GM15510 (cell line): ENCODE results near the gene LRRC51.

ENCODE experiments used
- POLR2A ChIP-seq: IDR thresholded peaks from 3 replicates; pipeline ENCODE4 v1.6.1; 2011; ENCODE audit warnings: borderline replicate concordance; ENCODE audit not compliant: insufficient read length; ENCODE audit errors: extremely low read depth

The LRRC51 gene

DNA sequence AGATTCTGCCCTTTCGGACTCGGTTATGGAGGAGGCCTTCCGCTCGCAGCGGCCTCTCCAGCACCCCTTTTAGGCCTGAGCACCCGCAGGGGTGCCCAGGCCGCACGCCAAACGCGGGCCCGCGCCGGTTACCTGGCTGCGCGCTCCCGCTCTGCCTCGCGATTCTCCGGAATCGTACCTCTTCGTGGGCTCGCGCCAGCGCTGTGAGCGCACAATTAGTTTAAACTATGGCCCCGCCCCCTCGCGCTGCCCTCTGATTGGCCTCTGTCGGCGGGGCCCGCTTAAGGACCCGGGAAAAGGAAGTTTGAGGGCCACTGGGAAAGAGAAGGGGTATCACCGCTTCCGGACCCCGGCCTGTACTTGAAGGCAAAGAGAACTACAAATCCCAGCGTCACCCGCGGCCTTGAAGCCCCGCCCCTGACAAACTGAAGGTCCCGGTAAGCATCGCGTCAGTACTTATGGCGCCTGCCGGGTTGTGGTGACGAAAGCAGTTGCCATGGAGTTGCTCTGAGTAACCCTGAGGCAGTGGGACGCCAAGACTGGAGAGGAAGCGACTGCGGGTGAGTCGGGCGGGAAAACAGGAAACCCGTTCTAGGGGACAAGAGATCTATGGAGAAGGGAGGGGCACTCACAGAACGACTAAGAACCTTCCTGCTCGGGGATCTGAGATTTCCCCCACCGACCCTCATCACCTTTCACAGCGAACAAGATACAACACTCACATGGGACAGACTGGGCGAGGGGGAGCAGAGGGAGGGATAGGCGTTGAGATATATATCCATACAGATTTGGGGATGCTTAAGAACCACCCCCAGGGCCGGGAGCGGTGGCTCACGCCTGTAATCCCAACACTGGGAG, at the start of gene LRRC51, which contains the start of gene NUMA1:
Gene LRRC51 (plus strand): TSS at position 525 of the 858 bp plus-strand sequence. CDS start 8,234 bp downstream, outside the sequence.
Gene NUMA1 (minus strand): TSS at position 217 of the 858 bp plus-strand sequence. CDS start 44,599 bp downstream, outside the sequence.
- TF ChIP-seq POLR2A = peak; percentile 76

DNA sequence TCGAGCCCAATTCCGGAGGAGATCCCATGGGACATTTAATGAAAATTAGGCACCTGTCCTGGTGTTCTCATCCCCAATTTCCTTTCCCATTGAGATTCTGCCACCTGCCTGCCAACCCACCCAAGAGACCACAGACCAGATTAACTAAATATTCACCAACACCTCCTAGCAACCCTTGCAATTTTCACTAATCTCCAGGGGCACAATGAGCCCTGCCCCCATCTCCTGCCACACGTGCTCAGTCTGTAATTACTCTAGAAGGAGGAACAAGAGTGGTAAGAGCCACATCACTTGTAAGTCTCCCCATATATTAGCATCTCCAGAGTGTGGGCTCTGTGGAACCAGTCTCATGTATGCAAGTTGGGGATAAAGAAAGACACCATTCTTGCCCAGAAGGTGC, 44.0 kb upstream of the LRRC51 start:
- TF ChIP-seq POLR2A = no peak

- no peak for TF ChIP-seq POLR2A
Measured at GRCh38 chr11:72037554-72038311, 42.9 kb upstream of the LRRC51 start.

DNA sequence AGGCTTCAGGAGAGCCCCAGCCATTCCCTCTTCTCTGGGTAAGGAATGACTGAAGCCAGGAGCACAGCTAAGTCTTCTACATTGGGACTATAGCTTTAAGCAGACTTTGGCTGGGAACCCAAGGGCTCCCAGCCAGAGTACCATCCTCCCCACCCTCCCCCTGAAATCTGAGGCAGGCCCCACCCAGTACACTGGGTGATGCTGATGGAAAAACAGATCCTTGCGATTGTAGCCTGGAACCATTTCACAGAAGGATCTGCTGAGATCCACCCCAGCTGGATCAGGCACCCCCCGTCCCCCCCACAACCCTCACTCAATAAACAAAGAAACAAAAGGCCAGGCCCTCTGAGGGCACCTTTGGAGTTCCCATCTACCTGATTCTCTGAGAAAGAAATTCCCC, 42.2 kb upstream of the LRRC51 start:
- TF ChIP-seq POLR2A = no peak

DNA sequence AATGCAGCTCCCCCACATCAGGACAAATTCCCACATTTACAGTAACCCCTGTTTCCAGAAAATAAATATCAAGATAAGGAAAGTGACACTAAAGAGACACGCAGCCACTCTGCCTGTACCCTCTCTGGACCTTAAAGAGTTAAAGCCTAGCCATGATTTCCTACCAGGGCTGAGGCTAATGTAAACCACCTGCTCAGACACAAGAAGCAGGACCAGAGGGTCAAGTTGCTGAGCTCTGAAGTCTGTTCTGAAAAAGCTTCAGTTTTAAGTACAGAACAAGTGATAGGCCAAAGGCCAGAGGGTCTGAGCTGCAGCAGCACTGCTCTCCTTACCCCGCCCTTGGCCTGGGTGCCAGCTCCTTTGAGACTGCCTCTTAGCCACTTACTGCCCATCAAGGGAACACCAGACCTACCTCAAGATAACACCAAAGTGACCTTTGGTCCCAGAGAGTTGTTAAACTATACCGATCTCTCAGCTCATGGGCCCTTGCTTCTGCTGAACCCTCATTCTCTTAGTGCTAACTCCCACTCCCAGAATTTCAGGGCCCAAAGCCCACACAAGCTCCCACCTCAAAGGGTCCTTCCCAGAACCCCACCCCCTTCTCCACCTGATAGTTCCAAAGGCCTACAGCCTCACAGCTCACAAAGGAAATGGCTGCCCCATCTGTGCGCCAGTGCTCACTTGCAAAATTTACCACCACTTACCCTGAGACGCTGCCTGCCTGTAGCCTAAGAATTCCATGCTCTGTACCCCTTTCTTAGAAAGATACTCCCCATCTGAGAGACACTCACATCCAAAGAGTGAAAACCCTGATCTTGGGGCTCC, 41.4 kb upstream of the LRRC51 start:
- TF ChIP-seq POLR2A = no peak

DNA sequence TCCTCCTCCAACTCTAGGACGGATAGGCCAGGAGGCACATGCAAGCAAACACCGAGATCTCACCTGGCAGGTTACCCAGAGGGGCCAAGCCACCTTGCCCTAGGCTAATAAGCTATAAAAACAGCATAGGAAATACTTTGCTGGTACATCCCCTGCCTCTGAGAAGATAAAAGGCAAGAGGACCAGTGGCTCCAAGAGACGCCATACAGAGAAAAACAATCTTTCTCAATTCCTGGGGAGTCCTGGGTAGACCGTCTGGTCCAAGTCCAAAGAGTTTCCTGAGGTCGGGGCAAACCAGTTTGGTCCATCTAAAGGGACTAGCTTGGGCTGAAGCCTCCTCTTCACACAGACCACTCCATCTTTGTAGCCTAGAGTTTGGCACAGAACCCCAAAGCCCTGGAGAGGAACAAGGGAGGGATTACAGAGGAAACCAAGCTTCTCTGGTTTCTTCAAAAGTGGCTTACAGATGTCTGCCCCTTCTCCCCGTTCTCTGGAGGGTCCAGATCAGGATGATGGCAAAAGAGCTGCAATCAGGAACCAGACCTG, 40.7 kb upstream of the LRRC51 start:
- TF ChIP-seq POLR2A = no peak

DNA sequence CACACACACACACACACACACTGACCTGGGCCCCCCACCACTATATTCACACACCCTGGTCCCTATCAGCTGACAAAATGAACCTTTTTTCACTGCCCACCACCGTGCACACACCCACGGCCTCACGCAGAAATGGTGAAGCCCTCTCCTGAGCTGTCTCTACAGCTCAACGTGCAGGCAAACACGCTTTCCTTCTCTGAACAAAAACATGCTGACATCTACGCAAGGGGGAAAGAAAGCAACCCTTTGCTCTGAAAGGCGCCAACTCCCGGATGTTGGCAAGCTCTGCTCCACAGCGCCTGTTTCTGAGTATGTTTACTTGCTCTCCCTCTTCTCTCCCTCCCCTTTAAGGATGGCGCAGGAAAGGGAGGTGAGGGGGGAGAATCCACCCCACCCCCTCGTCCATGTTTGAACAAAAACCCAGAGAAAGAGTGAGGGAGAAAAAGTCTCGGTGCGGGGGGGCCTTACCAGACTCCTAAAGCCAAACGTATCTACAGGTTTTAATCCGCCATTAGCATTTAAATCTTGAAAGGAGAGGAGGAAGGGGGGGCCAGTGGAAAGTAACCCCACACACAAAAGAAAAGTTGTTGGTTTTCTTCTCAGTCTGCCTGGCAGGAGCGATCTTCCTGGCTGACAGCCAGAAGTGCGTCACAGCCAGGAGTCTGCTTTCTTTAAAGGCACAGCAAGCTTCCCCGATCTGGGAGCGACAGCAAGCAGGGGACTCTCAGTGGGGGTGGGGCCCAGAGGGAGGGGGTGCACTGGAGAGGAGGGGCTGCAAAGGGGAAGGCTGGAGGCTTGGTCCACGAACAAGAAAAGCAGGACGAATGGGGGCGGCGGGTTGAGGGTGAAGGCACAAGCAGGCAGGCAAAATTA, 39.9 kb upstream of the LRRC51 start:
- no peak for TF ChIP-seq POLR2A

GRCh38 chr11:72041364-72042063, 39.1 kb upstream of the LRRC51 start:
- TF ChIP-seq POLR2A = no peak

- TF ChIP-seq POLR2A = no peak
Measured at GRCh38 chr11:72042064-72042745, 38.4 kb upstream of the LRRC51 start.

DNA sequence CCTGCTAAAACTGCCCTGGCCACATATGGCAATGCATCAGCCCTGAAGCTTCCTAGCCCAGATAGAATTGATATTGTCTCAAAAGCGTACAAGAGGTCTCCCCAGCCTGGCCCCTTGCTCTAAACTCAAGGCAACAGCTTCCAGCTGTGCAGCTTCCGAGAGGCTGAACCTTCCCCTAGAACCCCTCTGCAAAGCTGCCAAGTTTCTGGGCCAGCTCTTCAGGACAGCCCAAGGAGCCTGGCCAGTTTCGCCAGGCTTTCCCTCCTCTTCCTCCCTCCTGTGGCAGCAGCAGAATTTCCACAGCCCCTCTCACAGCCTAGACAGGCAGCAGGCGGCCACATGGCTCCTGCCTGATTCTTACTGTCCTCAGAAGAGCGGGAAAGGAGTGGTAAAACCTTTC, 34.8 kb upstream of the LRRC51 start:
- TF ChIP-seq POLR2A = no peak

DNA sequence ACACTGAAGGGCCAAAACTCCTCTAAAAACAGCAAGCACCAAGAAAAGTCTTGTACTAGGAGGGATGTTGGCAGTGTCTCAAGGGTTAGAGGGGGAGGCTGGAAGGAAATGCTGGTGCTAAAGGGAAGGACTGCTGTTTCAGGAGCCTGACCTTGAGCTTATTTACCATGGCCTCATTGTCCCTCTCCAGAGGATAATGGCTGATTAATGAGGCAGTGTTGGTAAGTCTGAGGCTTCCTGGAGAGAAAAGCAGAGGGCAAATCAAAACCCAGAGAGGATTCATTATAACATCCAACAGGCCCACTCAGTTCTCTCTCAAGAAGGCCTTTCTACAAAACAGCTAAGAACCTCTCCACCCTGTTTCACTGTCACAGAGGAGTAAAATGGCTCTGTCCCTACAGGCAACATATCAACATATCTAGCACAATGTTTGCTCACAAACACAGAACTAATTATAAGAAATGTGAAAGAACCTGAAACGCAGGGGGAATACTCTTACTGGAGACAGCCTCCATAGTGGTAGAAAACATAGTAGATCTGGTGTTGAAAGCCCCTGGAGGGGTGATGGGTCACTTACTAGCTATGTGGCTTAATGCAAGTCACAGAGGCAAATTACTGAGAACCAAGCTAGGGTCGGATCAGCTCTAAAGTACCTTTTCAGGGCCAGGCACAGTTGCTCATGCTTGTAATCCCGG, 31.7 kb upstream of the LRRC51 start:
- no peak for TF ChIP-seq POLR2A
